G401 (cell line): Measurements from ENCODE around the gene DDT. TPM values are rescaled to one million over a fixed set of nuclear protein-coding genes. Genes with fewer than 3 reads are reported as not detected.
"Not testable (repeated sequence)": the region's sequence is repeated elsewhere in the genome, so short reads cannot be mapped to it uniquely, and the experiment has no call there.

ENCODE experiments used
- DNase-seq: peaks from one replicate; pipeline ENCODE4 v3.0.0-alpha.2; 2015; ENCODE audit warnings: low spot score
- in situ Hi-C: cut with HindIII; loops from 2 replicates; pipeline ENCODE4 v1.10.0; 2016; ENCODE audit warnings: low sequenced_read_pairs, mixed read lengths
- total RNA-seq: library from RNA; depleted of rRNA; stranded (reverse); fragments of >200 nt; shearing (Covaris generic); gene quantifications from 2 replicates; pipeline ENCODE4 v1.2.3, GENCODE V29; 2014; rRNA removed

The DDT gene
- total RNA-seq, 1 experiment from 2014 or later, result not detected

- DNase-seq, in situ Hi-C loops: not testable (repeated sequence)
These were observed 18.4 kb downstream of the DDT start for GRCh38 chr22:23955886-23956285.

DNA sequence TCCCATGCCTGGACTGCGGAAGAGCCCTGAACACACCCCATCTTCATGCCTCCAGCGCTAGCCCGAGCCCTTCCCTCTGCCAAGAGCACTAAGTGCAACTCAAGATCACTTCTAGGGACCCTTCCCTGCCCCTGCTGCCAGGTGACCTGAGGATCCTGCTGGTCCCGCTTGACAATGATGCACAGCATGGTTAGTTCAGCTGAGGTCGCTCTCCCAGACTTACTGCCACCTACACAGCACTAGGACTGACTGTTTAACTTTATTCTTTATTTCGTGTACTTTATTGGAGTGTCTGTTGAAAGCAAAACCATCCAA, 19.3 kb downstream of the DDT start:
- DNase-seq, in situ Hi-C loops: not testable (repeated sequence)

- in situ Hi-C loops, DNase-seq: not testable (repeated sequence)
These were observed 19.8 kb downstream of the DDT start for GRCh38 chr22:23954193-23954990.

GRCh38 chr22:23953485-23953884, 20.8 kb downstream of the DDT start:
- in situ Hi-C loops, result not testable (repeated sequence)

DNA sequence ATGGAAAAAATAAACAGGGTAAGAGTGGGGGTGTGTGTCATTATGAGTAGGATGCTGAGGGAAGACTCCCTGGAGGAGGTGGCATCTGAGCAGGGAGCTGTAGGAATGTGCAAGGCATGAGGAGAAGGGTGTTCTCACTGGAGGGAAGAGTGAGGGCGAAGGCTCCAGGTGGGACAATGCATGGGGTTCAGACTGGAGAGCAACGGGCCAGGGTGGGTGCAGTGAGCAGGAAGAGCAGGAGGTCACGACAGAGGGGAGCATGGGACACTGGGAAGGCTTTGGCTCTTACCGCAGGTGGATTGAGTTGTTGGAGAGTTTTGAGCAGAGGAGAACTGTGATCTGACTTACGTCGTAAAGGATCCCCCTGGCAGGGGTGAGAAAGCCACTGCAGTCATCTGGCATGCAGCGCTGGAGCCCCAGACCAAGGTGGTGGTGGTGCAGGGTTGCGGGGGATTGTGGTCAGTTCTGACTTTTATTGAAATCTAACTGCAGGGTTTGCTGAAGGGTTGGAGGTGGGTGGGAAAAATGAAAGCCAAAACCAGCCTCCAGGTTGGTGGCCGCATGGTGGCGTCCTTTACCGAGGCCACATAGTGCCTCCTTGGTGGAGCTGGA, 21.3 kb downstream of the DDT start:
- in situ Hi-C loops, DNase-seq: not testable (repeated sequence)

More at GRCh38 chr22:23953485-23953884, 20.8 kb downstream of the DDT start:
- DNase-seq, result not testable (repeated sequence)

GRCh38 chr22:23951383-23951782, 22.9 kb downstream of the DDT start:
- in situ Hi-C loops, DNase-seq: not testable (repeated sequence)

DNA sequence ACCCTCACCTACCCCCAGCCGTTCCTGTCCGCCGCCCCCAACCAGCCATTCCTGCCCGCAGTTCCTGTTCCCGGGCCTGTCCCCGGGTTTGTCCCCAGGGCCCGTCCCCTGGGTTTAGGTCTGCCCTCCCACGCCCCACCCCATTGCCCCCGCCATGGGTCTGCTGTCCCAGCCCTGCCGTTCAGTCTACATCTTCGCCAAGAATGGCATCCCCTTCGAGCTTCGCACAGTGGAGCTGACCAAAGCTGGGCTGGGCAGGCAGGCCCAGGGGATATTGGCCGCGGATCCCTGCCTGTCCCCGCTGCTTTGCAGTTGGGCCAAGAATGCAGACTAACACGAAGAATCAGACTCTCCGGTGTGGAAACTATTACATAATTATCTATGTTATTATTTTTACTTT, 24.5 kb downstream of the DDT start:
- in situ Hi-C loops, DNase-seq: not testable (repeated sequence)

DNA sequence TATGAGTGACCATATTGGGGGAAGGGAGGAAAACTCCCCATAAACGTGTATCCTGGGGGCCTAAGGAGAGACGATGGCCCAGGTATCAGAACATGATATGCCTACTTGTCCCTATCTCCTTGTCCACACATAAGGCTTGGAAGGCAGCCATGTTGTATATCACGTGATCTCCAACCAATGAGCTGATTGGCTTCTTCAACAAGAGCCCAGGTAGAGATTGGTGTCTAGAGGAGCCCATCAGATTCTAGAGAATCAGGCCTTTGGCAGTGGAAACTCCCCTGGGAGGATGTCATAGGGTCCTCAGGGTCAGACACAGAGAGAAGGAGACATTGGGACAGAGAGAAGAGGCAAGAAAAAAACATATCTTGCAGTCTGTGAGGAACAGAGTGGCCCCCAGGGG, 26.9 kb downstream of the DDT start:
- in situ Hi-C loops, DNase-seq: not testable (repeated sequence)

GRCh38 chr22:23940166-23940565, 34.1 kb downstream of the DDT start:
- DNase-seq, in situ Hi-C loops: not testable (repeated sequence)

DNA sequence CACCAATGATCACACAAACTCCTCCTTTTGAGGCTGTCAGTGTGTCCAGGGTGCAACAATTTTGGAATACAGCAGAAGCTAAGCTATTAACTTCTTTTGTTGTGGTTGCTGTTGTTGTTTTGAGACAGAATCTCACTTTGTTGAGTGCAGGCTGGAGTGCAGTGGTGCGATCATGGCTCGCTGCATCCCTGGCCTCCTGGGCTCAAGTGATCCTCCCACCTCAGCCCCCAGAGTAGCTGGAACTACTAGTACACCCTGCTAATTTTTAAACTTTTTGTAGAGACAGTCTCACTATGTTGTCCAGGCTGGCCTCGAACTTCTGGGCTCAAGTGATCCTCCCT, 35.3 kb downstream of the DDT start:
- in situ Hi-C loops, result no loop called here

GRCh38 chr22:23938328-23939016, 35.8 kb downstream of the DDT start:
- in situ Hi-C loops, result no loop called here
- DNase-seq, result no peak

More for the DNA sequence above, 35.3 kb downstream of the DDT start:
- no peak for DNase-seq

DNA sequence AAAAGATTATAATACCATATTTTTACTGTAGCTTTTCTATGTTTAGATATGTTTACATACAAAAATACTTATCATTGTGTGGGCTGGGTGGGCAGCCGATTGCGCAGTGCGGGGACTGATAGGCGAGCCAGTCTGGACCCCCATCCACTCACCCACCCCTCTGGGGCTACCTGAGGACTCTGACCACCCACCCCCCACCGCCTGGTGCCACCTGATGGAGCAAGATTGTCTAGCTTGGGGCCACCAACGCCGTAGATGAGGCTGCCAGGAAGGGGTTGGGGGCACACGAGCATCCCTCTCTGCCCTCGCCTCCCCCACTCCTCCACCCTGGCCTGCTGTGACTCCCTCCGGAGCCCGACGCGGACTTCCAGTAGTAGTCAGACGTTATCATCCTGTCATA, 47.7 kb downstream of the DDT start:
- in situ Hi-C loops, result no loop called here

DNA sequence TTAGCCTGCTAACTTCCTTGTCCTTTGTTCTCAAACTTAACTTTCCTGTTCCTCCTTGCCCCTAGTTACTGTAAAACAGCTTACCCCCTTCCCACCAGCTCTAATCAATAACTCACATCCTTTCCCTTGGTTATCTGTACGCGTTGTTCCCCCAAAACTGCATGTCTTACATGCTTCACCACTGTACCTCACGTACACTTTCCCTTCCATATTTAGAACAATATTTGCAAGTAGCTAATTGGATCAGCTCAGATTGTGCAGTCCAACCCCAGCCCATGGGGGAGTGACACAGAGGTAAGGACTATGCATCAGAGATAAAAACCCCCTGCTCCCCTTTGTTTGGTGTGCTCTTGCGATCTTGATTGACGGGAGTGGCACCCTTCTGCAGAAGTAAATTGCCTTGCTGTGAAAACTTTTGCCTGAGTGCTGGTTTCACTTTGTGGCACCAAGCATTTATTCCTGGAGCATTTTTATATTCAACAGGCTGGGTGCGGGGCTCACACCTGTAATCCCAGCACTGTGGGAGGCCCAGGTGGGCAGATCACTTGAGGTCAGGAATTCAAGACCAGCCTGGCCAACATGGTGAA, 49.1 kb downstream of the DDT start:
- DNase-seq, result no peak
- in situ Hi-C loops, result no loop called here

More for the DNA sequence above, 47.7 kb downstream of the DDT start:
- DNase-seq, result no peak

- in situ Hi-C loops, result no loop called here
- no peak for DNase-seq
These were observed 51.3 kb downstream of the DDT start for GRCh38 chr22:23922921-23923320.

GRCh38 chr22:23921586-23922201, 52.5 kb downstream of the DDT start:
- DNase-seq, in situ Hi-C loops: not testable (repeated sequence)

Other genes starting within 250 kb of the DDT start
- not detected in 2 replicates for gene ZNF70, start 223.3 kb downstream of the DDT start, total RNA-seq
- gene VPREB3, start 220.0 kb downstream of the DDT start, total RNA-seq, result not detected in 2 replicates
- not detected in 2 replicates for gene C22orf15, start 211.5 kb downstream of the DDT start, total RNA-seq
- gene CHCHD10, start 206.5 kb downstream of the DDT start, total RNA-seq, result not detected in 2 replicates
- gene MMP11, start 201.6 kb downstream of the DDT start, total RNA-seq, result not detected in 2 replicates
- gene SMARCB1, start 187.5 kb downstream of the DDT start, total RNA-seq, result not detected in 2 replicates
- not detected in 2 replicates for gene DERL3, start 135.4 kb downstream of the DDT start, total RNA-seq
- gene SLC2A11, start 116.6 kb downstream of the DDT start, total RNA-seq, result not detected in 2 replicates
- gene MIF, start 80.1 kb downstream of the DDT start, total RNA-seq, result not detected in 2 replicates
- gene GSTT2B, start 13.2 kb downstream of the DDT start, total RNA-seq, result not detected in 2 replicates
- gene DDTL, start 7.6 kb downstream of the DDT start, total RNA-seq, result not detected in 2 replicates
- not detected in 2 replicates for gene GSTT2, start 5.7 kb upstream of the DDT start, total RNA-seq
- gene GSTT4, start 31.0 kb upstream of the DDT start, total RNA-seq, result not detected in 2 replicates
- not detected in 2 replicates for gene CABIN1, start 36.9 kb upstream of the DDT start, total RNA-seq
- gene SUSD2, start 207.0 kb upstream of the DDT start, total RNA-seq, result not detected in 2 replicates